Measurements from ENCODE around the gene INMT.

INMT gene

DNA sequence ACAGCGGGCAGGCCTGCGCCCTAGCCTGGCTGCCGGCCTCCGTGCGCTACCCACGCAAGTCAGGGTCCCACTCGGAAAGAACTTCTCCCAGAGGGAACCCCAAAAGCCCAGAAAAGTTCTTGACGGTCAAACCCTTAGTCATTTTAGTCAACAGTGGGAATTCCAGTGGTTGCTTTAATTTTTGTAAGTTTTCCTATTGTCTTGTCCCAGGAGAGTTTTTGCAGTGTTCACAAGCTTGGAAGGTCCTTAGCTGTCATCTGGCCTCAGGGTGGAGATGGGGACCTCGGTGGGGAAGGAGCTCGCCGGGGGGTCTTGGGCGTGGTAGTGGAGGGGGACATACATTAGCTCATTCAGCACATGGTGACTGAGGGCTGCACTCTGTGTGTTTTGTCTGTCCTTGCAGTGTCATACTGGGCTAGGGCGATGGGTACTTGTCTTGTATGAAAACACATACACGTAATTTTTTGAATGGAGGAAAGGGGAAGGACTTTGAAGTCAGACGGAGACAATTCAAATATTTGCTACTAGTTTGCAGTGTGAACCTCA lies 20.0 kb downstream of the INMT start:
- H3K27ac ChIP-seq, result peak overlapping the region; percentile 80
- no peak for TF ChIP-seq CTCF (conservative IDR thresholded peaks at IDR 0.05)

DNA sequence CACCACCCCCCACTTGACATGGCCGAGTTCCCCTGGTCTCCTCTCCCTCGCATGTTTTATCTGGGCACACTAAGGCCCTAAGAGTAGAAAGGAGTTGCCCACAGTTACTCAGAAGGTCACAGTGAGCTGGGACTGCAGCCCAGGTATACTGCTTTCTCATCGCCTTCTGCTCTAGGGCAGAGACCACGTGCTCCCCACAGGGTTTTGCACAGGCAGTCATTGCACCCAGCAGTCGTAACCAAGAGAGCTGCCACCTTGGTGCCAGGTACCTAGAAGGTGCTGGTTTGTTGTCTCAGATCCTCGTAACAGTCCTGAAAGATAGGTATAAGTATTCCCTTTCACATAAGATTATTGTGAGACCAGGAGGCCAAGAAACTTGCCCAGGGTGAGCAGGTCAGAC lies 21.0 kb downstream of the INMT start:
- TF ChIP-seq CTCF (conservative IDR thresholded peaks at IDR 0.05), result no peak
- peak overlapping the region; percentile 80; the same call in 1 of the 2 replicates for H3K27ac ChIP-seq

DNA sequence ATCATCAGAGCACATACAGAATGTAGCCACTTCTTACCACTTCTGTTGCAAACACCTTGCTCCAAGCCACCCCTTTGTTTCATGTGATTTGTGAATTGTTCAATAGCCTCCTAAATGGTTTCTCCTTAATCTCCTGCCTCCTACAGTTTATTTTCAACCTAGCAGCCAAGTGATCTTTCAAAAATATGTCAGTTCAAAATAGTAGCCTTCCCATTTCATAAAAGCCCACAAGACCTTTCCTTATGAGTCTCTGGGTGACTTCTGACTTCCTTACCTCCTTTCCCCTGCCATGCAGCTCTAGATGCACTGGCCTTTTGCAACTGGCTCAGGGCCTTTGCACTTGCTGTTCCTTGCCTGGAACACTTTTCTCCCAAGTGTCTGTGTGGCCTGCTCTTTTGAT lies 24.1 kb downstream of the INMT start:
- TF ChIP-seq CTCF (conservative IDR thresholded peaks at IDR 0.05), result no peak
- no peak overlapping the region; the same call in 1 of the 2 replicates for H3K27ac ChIP-seq

- TF ChIP-seq CTCF (conservative IDR thresholded peaks at IDR 0.05), result no peak
- peak overlapping the region; percentile 90 for H3K27ac ChIP-seq
These were observed 25.0 kb downstream of the INMT start for GRCh38 chr7:30776971-30777370.

- H3K27ac ChIP-seq, result peak overlapping the region; percentile 90
- TF ChIP-seq CTCF (conservative IDR thresholded peaks at IDR 0.05), result no peak
These were observed 26.5 kb downstream of the INMT start for GRCh38 chr7:30778255-30779025.

- H3K27ac ChIP-seq, result peak overlapping the region; percentile 90
- TF ChIP-seq CTCF (conservative IDR thresholded peaks at IDR 0.05), result no peak; the same call in 1 of the 2 replicates
These were observed 27.6 kb downstream of the INMT start for GRCh38 chr7:30779574-30779973.

DNA sequence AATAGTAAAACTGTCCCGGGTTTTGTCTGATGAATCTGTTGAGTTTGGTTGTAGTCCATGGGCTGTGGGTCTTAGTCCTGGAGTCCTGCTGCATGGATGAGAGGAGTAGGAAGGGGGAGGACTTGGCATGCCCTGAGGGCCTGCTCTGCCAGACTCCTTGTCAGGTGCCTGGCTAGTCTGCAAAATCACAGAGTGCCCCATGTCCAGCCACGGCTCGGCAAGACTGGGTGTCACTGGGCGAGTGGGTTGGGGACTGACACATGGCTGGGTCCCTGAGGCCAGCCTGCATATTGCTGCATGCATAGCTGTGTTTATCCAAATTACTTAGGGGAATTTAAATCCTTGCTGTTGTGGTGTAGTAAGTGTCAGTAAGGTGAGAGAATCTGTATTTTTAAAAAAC lies 29.0 kb downstream of the INMT start:
- peak overlapping the region; percentile 90 for H3K27ac ChIP-seq
- no peak for TF ChIP-seq CTCF (conservative IDR thresholded peaks at IDR 0.05)

Measured in VCaP (cell line).